ENCODE results near the gene TMEM263.
"Not testable (repeated sequence)": the region's sequence is repeated elsewhere in the genome, so short reads cannot be mapped to it uniquely, and the experiment has no call there.

TMEM263 gene

GRCh38 chr12:106986135-106986534 is 30.4 kb downstream of the TMEM263 start:
- no peak for DNase-seq (ENCODE audit: low read depth in 2 of 2)

GRCh38 chr12:106986625-106987389 is 31.1 kb downstream of the TMEM263 start, which contains the start of gene MTERF2:
Gene MTERF2 (minus strand): TSS chr12:106987146. CDS start chr12:106978714, 8,432 bp downstream.
- DNase-seq (ENCODE audit: low read depth in 2 of 2), result peak; percentile 45 to 55

GRCh38 chr12:106987846-106988245 is 32.1 kb downstream of the TMEM263 start:
- DNase-seq (ENCODE audit: low read depth in 2 of 2), result no peak

- no peak for DNase-seq (ENCODE audit: low read depth in 2 of 2)
Measured at GRCh38 chr12:106994579-106995220, 39.0 kb downstream of the TMEM263 start.

- DNase-seq (ENCODE audit: low read depth in 2 of 2), result not testable (repeated sequence)
Measured at GRCh38 chr12:106996102-106996501, 40.4 kb downstream of the TMEM263 start.

GRCh38 chr12:106997916-106998315 is 42.2 kb downstream of the TMEM263 start:
- DNase-seq (ENCODE audit: low read depth in 2 of 2), result no peak

- no peak for DNase-seq (ENCODE audit: low read depth in 2 of 2)
Measured at GRCh38 chr12:106999446-106999845, 43.7 kb downstream of the TMEM263 start.

GRCh38 chr12:107002665-107003064 is 47.0 kb downstream of the TMEM263 start:
- DNase-seq (ENCODE audit: low read depth in 2 of 2), result not testable (repeated sequence)

- DNase-seq (ENCODE audit: low read depth in 2 of 2), result no peak
Measured at GRCh38 chr12:107007411-107007810, 51.7 kb downstream of the TMEM263 start.

- no peak for DNase-seq (ENCODE audit: low read depth in 2 of 2)
Measured at GRCh38 chr12:107011519-107011918, 55.8 kb downstream of the TMEM263 start.

- DNase-seq (ENCODE audit: low read depth in 2 of 2), result no peak
Measured at GRCh38 chr12:107012736-107013425, 57.2 kb downstream of the TMEM263 start.

GRCh38 chr12:107014055-107014454 is 58.3 kb downstream of the TMEM263 start:
- no peak for DNase-seq (ENCODE audit: low read depth in 2 of 2)

GRCh38 chr12:107017042-107017441 is 61.3 kb downstream of the TMEM263 start:
- DNase-seq (ENCODE audit: low read depth in 2 of 2), result no peak

- no peak for DNase-seq (ENCODE audit: low read depth in 2 of 2)
Measured at GRCh38 chr12:107019546-107019945, 63.8 kb downstream of the TMEM263 start.

All from stimulated activated CD4-positive, alpha-beta T cell treated with anti-CD3 and anti-CD28 coated beads, Interleukin-1b, Interleukin-23, amount 100 ng/mL, for 1 hour (primary cell).